ENCODE data around the gene CBY3. TPM values are rescaled to one million over a fixed set of nuclear protein-coding genes. Genes with fewer than 3 reads are reported as not detected.

The CBY3 gene
- total and polyA plus RNA-seq, 2 of the 13 experiments (the other 11 are each of a cell fraction or from before 2014, with no cell fraction given): not detected

DNA sequence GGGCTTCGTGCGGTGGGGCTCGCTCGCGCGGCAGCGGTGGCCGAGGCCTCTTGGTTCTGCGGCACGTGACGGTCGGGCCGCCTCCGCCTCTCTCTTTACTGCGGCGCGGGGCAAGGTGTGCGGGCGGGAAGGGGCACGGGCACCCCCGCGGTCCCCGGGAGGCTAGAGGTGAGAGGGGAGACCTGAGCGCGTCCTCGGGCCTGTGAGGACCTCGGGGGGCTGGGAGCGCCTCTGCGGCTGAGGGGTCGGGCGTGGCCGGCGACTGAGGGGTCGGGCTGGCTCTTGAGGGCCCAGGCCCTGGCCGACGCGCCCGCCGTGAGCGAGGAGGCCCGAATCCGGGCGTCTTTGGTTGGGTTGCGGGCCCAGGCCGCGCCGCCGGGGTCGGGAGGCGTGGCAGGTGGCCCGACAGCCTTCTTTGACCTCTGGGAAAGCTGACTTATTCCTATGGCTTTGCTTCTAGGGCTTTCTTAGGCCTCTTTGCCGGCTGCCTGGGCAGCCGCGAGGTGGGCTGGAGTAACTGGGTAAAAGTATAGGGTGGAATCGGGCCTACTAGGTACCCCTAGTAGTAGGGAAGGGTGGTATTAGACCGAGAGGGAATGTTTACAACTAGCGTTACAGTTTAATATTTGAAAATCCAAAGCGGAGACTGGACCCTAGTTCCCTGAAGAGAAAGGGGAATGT lies 18.2 kb upstream of the CBY3 start, which contains the start of gene CANX (continued):
- TF ChIP-seq, protein P1, sequence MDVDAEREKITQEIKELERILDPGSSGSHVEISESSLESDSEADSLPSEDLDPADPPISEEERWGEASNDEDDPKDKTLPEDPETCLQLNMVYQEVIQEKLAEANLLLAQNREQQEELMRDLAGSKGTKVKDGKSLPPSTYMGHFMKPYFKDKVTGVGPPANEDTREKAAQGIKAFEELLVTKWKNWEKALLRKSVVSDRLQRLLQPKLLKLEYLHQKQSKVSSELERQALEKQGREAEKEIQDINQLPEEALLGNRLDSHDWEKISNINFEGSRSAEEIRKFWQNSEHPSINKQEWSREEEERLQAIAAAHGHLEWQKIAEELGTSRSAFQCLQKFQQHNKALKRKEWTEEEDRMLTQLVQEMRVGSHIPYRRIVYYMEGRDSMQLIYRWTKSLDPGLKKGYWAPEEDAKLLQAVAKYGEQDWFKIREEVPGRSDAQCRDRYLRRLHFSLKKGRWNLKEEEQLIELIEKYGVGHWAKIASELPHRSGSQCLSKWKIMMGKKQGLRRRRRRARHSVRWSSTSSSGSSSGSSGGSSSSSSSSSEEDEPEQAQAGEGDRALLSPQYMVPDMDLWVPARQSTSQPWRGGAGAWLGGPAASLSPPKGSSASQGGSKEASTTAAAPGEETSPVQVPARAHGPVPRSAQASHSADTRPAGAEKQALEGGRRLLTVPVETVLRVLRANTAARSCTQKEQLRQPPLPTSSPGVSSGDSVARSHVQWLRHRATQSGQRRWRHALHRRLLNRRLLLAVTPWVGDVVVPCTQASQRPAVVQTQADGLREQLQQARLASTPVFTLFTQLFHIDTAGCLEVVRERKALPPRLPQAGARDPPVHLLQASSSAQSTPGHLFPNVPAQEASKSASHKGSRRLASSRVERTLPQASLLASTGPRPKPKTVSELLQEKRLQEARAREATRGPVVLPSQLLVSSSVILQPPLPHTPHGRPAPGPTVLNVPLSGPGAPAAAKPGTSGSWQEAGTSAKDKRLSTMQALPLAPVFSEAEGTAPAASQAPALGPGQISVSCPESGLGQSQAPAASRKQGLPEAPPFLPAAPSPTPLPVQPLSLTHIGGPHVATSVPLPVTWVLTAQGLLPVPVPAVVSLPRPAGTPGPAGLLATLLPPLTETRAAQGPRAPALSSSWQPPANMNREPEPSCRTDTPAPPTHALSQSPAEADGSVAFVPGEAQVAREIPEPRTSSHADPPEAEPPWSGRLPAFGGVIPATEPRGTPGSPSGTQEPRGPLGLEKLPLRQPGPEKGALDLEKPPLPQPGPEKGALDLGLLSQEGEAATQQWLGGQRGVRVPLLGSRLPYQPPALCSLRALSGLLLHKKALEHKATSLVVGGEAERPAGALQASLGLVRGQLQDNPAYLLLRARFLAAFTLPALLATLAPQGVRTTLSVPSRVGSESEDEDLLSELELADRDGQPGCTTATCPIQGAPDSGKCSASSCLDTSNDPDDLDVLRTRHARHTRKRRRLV (CRISPR knock-in tag; IDR thresholded peaks at IDR 0.05): no peak
- TF ChIP-seq, protein P2, sequence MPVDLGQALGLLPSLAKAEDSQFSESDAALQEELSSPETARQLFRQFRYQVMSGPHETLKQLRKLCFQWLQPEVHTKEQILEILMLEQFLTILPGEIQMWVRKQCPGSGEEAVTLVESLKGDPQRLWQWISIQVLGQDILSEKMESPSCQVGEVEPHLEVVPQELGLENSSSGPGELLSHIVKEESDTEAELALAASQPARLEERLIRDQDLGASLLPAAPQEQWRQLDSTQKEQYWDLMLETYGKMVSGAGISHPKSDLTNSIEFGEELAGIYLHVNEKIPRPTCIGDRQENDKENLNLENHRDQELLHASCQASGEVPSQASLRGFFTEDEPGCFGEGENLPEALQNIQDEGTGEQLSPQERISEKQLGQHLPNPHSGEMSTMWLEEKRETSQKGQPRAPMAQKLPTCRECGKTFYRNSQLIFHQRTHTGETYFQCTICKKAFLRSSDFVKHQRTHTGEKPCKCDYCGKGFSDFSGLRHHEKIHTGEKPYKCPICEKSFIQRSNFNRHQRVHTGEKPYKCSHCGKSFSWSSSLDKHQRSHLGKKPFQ (CRISPR knock-in tag; IDR thresholded peaks at IDR 0.05; ENCODE audit: insufficient replicate concordance): peak; percentile 74
- TF ChIP-seq IKZF1 (IDR thresholded peaks at IDR 0.05) (no peak), ZNF432 (CRISPR knock-in tag; IDR thresholded peaks at IDR 0.05; ENCODE audit: borderline replicate concordance) (no peak), RAD21 (CRISPR knock-in tag; IDR thresholded peaks at IDR 0.05) (peak; percentile 76), ZSCAN9 (CRISPR knock-in tag; IDR thresholded peaks at IDR 0.05; ENCODE audit: borderline replicate concordance) (0 out of 2 replicates have a peak, but pooled peaks have one; percentile 9), TOPORS (CRISPR knock-in tag; IDR thresholded peaks at IDR 0.05) (peak; percentile 67; the same call in 1 of the 2 replicates), NCOA2 (CRISPR knock-in tag; IDR thresholded peaks at IDR 0.05) (no peak; the same call in 1 of the 2 replicates), KDM3A (CRISPR knock-in tag; IDR thresholded peaks at IDR 0.05; ENCODE audit: low read depth) (0 out of 2 replicates have a peak, but pooled peaks have one; percentile 23), ATRX (CRISPR knock-in tag; IDR thresholded peaks at IDR 0.05; ENCODE audit: borderline replicate concordance) (no peak), HOXA5 (CRISPR knock-in tag; IDR thresholded peaks at IDR 0.05) (peak; percentile 57; the same call in 1 of the 2 replicates), ZNF768 (CRISPR knock-in tag; IDR thresholded peaks at IDR 0.05) (peak; percentile 45; the same call in 1 of the 2 replicates), SATB2 (CRISPR knock-in tag; IDR thresholded peaks at IDR 0.05) (no peak), ARNTL (CRISPR knock-in tag; IDR thresholded peaks at IDR 0.05) (peak; percentile 90), SP1 (IDR thresholded peaks at IDR 0.05) (no peak), SP1 (CRISPR knock-in tag; IDR thresholded peaks at IDR 0.05) (no peak), ZNF232 (CRISPR knock-in tag; IDR thresholded peaks at IDR 0.05; ENCODE audit: borderline replicate concordance) (peak; percentile 59; the same call in 1 of the 2 replicates), ZSCAN21 (CRISPR knock-in tag; IDR thresholded peaks at IDR 0.05; ENCODE audit: borderline replicate concordance) (peak; percentile 58; the same call in 1 of the 2 replicates), NR2F6 (IDR thresholded peaks at IDR 0.05) (no peak), NR2F6 (CRISPR knock-in tag; IDR thresholded peaks at IDR 0.05) (no peak), THYN1 (CRISPR knock-in tag; IDR thresholded peaks at IDR 0.05; ENCODE audit: borderline replicate concordance, low read depth) (0 out of 2 replicates have a peak, but pooled peaks have one; percentile 5)
- TF ChIP-seq, protein P3, sequence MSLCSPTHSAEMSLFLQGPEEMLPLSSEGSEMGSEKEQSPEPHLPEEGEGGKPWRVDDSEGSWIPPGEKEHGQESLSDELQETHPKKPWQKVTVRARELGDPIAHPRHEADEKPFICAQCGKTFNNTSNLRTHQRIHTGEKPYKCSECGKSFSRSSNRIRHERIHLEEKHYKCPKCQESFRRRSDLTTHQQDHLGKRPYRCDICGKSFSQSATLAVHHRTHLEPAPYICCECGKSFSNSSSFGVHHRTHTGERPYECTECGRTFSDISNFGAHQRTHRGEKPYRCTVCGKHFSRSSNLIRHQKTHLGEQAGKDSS (CRISPR knock-in tag; IDR thresholded peaks at IDR 0.05; ENCODE audit: borderline replicate concordance, low read depth): peak; percentile 72; the same call in 1 of the 2 replicates
- TF ChIP-seq, protein P4, sequence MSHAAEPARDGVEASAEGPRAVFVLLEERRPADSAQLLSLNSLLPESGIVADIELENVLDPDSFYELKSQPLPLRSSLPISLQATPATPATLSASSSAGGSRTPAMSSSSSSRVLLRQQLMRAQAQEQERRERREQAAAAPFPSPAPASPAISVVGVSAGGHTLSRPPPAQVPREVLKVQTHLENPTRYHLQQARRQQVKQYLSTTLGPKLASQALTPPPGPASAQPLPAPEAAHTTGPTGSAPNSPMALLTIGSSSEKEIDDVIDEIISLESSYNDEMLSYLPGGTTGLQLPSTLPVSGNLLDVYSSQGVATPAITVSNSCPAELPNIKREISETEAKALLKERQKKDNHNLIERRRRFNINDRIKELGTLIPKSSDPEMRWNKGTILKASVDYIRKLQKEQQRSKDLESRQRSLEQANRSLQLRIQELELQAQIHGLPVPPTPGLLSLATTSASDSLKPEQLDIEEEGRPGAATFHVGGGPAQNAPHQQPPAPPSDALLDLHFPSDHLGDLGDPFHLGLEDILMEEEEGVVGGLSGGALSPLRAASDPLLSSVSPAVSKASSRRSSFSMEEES (CRISPR knock-in tag; IDR thresholded peaks at IDR 0.05): peak; percentile 61; the same call in 1 of the 2 replicates

All from HepG2 (cell line).